GM10248 (cell line): ENCODE results near the gene MYOD1.

ENCODE experiments used
- CTCF ChIA-PET: fragments of 300-600 bp; sonication (Branson Sonifier 250); formaldehyde crosslinking; extraction: SDS; loops from one replicate; lab custom pipeline; 2021; ENCODE audit warnings: antibody characterized with exemption; lab: Yijun Ruan, JAX
- POLR2A ChIA-PET: fragments of 350-650 bp; sonication (Branson Sonifier 250); formaldehyde crosslinking; extraction: SDS; loops from one replicate; lab custom pipeline; 2020; ENCODE audit warnings: antibody characterized with exemption; lab: Yijun Ruan, JAX
- DNase-seq: peaks from one replicate; pipeline ENCODE4 v3.0.0; 2012; ENCODE audit errors: extremely low spot score
- TF ChIP-seq, protein P1 (sequence below): IDR thresholded peaks from 2 replicates; pipeline ENCODE4 v1.5.1; 2012; ENCODE audit warnings: mild to moderate bottlenecking, low read depth; ENCODE audit errors: extremely low read depth, missing control alignments, control extremely low read depth

The MYOD1 gene

DNA sequence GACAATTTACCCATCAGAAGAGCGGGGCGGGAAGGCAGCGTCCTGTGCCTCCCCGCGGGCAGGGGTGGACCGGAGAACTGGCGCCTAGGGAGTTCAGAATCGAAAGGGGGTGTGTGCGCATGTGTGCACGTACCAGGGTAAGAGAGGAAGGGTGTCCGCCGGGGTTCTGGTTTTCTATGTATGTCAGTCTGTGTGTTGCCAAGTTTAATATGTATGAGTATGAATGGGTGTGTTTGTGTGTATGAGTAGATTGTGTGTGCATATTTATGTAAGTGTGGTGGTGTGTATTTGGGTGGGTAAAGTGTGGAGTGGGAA, 17.2 kb downstream of the MYOD1 start:
- no peak for DNase-seq
- ChIA-PET POLR2A (no interaction called here), CTCF (interaction anchor here (10.5 kb wide), 1 partner anchor 239 kb away, joined by 290 read pairs; no protein-coding TSS in a partner anchor)
- TF ChIP-seq, protein P1, sequence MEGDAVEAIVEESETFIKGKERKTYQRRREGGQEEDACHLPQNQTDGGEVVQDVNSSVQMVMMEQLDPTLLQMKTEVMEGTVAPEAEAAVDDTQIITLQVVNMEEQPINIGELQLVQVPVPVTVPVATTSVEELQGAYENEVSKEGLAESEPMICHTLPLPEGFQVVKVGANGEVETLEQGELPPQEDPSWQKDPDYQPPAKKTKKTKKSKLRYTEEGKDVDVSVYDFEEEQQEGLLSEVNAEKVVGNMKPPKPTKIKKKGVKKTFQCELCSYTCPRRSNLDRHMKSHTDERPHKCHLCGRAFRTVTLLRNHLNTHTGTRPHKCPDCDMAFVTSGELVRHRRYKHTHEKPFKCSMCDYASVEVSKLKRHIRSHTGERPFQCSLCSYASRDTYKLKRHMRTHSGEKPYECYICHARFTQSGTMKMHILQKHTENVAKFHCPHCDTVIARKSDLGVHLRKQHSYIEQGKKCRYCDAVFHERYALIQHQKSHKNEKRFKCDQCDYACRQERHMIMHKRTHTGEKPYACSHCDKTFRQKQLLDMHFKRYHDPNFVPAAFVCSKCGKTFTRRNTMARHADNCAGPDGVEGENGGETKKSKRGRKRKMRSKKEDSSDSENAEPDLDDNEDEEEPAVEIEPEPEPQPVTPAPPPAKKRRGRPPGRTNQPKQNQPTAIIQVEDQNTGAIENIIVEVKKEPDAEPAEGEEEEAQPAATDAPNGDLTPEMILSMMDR = no peak

DNA sequence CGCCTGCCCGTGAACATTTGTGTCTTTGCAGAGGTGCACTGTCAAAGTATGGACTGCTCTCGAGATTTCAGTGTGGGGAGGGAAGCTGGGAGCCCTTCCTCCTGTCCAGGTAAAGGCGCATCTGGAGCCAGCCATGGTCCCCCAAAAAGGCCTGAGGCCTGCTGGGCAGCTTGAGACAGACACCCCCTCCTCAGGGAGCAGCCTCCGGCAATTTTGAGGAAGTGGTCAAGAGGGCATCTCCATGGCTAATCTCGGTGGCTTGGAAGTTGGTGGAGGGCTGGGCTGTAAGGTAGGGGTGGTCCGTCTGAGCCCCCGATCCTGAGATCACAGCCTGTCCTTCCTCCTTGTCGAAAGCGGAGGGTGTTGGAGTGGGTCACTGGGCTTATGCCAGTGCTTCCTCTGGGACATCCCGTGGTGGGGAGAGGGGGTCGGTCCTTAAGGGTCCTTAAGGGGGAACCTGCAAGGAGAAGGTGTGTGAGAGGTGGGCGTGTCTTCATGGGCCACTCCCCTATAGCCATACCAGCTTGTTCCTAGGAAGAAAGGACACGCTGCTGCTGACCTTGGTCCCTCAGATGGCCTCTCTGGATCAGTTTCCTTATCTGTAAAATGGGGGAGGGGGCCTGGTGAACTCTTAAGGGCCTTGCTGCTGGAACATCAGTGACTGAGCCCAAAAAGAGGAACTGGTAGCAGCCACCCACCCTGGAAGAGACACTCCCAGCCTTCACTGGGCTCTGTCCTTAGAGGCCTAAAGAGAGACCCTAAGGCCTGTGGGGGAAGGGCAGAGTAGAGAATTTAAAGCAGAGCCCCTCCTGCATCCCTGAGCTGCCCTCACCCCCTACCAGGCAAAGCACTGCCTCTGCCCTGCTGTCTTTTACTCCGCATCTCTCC, 17.8 kb downstream of the MYOD1 start:
- CTCF ChIA-PET = interaction anchor here (10.5 kb wide), 1 partner anchor 239 kb away, joined by 290 read pairs; no protein-coding TSS in a partner anchor
- no peak for DNase-seq
- POLR2A ChIA-PET = no interaction called here
- TF ChIP-seq, protein P1 = no peak

GRCh38 chr11:17738151-17738973, 19.0 kb downstream of the MYOD1 start:
- ChIA-PET POLR2A (no interaction called here), CTCF (interaction anchor here (4.8 to 10.5 kb wide), 2 partner anchors 8 to 237 kb away, joined by 38 to 290 read pairs; no protein-coding TSS in a partner anchor)
- DNase-seq = no peak
- TF ChIP-seq, protein P1 = no peak

GRCh38 chr11:17739945-17740338, 20.6 kb downstream of the MYOD1 start:
- ChIA-PET POLR2A (no interaction called here), CTCF (interaction anchor here (4.8 kb wide), 1 partner anchor 10 kb away, joined by 38 read pairs; no protein-coding TSS in a partner anchor)
- TF ChIP-seq, protein P1 = no peak

GRCh38 chr11:17740649-17741235, 21.4 kb downstream of the MYOD1 start:
- DNase-seq = no peak
- ChIA-PET POLR2A (no interaction called here), CTCF (interaction anchor here (4.8 kb wide), 1 partner anchor 10 kb away, joined by 38 read pairs; no protein-coding TSS in a partner anchor)
- TF ChIP-seq, protein P1 = no peak

More at GRCh38 chr11:17739945-17740338, 20.6 kb downstream of the MYOD1 start:
- DNase-seq = no peak

DNA sequence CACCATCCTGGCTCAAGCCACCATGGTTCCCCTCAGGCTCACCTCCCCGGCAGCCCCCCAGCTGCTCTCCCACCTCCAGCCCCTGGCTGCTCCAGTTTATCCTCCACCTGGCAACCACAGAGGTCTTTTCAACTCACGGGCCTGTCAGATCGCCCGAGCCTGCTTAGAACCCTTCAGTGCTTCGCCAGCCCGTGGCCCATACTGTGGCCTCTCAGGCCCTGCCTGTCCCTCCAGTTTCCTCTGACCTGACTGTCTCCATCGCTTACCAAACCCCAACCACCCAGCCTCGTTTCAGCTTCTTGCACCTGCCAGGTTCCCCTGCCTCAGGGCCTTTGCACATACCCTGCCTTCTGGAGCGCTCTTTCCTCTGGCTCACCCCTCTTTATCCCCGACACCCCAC, 22.1 kb downstream of the MYOD1 start:
- TF ChIP-seq, protein P1 = no peak
- POLR2A ChIA-PET = no interaction called here
- CTCF ChIA-PET = interaction anchor here (0.9 to 4.8 kb wide), 3 partner anchors 11 to 237 kb away, joined by 3 to 38 read pairs (median 5); no protein-coding TSS in a partner anchor
- DNase-seq = no peak
